ENCODE results near the gene SND1.

SND1 gene

GRCh38 chr7:127967281-127967680, 315.3 kb downstream of the SND1 start:
- no peaks in the 10 kb centered on the region; the same call in 1 of the 2 replicates for H4K20me1 ChIP-seq (ENCODE audit: control insufficient read depth, insufficient read depth, low read depth, low read length)
- no peak overlapping the region for H3K4me3 ChIP-seq (ENCODE audit: low read length)
- H3K4me1 ChIP-seq (ENCODE audit: control insufficient read depth, low read length) = peaks cover 9% of the 10 kb centered on the region
- H3F3A ChIP-seq (ENCODE audit: control insufficient read depth, insufficient read depth) = no peaks in the 10 kb centered on the region
- TF ChIP-seq EZH2phosphoT487 (IDR thresholded peaks at IDR 0.05; ENCODE audit: borderline replicate concordance, low read length) = no peak
- TF ChIP-seq CTCF (IDR thresholded peaks at IDR 0.05; ENCODE audit: low read depth, low read length, poor library complexity, severe bottlenecking) = no peak
- H3K9me2 ChIP-seq (replicated peaks; ENCODE audit: control insufficient read depth, low read length) = no peaks in the 10 kb centered on the region
- H3K36me3 ChIP-seq (ENCODE audit: control insufficient read depth, low read length) = peaks cover 11% of the 10 kb centered on the region
- 0 out of 2 replicates have a peak, but pooled peaks cover 2% of the 10 kb centered on the region for H3K79me2 ChIP-seq (ENCODE audit: control insufficient read depth, low read length)
- H3K4me2 ChIP-seq (ENCODE audit: low read length) = no peak overlapping the region
- no peak overlapping the region for H3K27ac ChIP-seq (ENCODE audit: low read depth, low read length)
- H3K27me3 ChIP-seq (ENCODE audit: control insufficient read depth, low read length) = no peaks in the 10 kb centered on the region
- H3K9me3 ChIP-seq (ENCODE audit: control insufficient read depth, insufficient read depth, low read length) = no peaks in the 10 kb centered on the region

DNA sequence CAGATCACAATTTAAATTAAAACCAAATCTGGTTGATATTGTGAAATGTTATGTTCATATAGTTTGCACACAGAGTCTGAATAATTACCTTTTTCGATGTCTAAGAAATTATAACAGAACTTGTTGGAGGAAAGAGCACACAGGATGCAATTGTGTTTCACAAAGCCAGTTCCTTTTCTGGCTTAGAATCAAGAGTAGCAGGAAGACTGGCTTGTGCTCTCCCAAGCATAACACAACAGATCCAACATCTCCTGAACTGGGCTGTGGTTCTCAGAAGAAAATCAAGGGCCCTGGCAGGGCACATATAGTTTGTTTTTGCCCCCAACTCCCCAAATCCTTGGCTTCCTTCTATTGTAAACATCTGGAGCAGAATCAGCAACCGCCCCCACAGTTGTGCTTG, 316.6 kb downstream of the SND1 start:
- H3K9me2 ChIP-seq (replicated peaks; ENCODE audit: control insufficient read depth, low read length) = no peaks in the 10 kb centered on the region
- no peak overlapping the region for H3K27ac ChIP-seq (ENCODE audit: low read depth, low read length)
- H3K9me3 ChIP-seq (ENCODE audit: control insufficient read depth, insufficient read depth, low read length) = no peaks in the 10 kb centered on the region
- peaks cover 9% of the 10 kb centered on the region for H3K4me1 ChIP-seq (ENCODE audit: control insufficient read depth, low read length)
- peaks cover 14% of the 10 kb centered on the region for H3K36me3 ChIP-seq (ENCODE audit: control insufficient read depth, low read length)
- H4K20me1 ChIP-seq (ENCODE audit: control insufficient read depth, insufficient read depth, low read depth, low read length) = no peaks in the 10 kb centered on the region; the same call in 1 of the 2 replicates
- TF ChIP-seq EZH2phosphoT487 (IDR thresholded peaks at IDR 0.05; ENCODE audit: borderline replicate concordance, low read length) (no peak), CTCF (IDR thresholded peaks at IDR 0.05; ENCODE audit: low read depth, low read length, poor library complexity, severe bottlenecking) (no peak)
- H3K79me2 ChIP-seq (ENCODE audit: control insufficient read depth, low read length) = 0 out of 2 replicates have a peak, but pooled peaks cover 2% of the 10 kb centered on the region
- no peaks in the 10 kb centered on the region for H3F3A ChIP-seq (ENCODE audit: control insufficient read depth, insufficient read depth)
- H3K4me2 ChIP-seq (ENCODE audit: low read length) = no peak overlapping the region
- H3K4me3 ChIP-seq (ENCODE audit: low read length) = no peak overlapping the region
- H3K27me3 ChIP-seq (ENCODE audit: control insufficient read depth, low read length) = no peaks in the 10 kb centered on the region

GRCh38 chr7:127973832-127974231, 321.8 kb downstream of the SND1 start:
- no peaks in the 10 kb centered on the region for H3F3A ChIP-seq (ENCODE audit: control insufficient read depth, insufficient read depth)
- no peak overlapping the region for H3K27ac ChIP-seq (ENCODE audit: low read depth, low read length)
- no peak overlapping the region for H3K4me2 ChIP-seq (ENCODE audit: low read length)
- H3K36me3 ChIP-seq (ENCODE audit: control insufficient read depth, low read length) = peaks cover 51% of the 10 kb centered on the region
- no peaks in the 10 kb centered on the region for H4K20me1 ChIP-seq (ENCODE audit: control insufficient read depth, insufficient read depth, low read depth, low read length)
- no peaks in the 10 kb centered on the region for H3K27me3 ChIP-seq (ENCODE audit: control insufficient read depth, low read length)
- TF ChIP-seq EZH2phosphoT487 (IDR thresholded peaks at IDR 0.05; ENCODE audit: borderline replicate concordance, low read length) (no peak), CTCF (IDR thresholded peaks at IDR 0.05; ENCODE audit: low read depth, low read length, poor library complexity, severe bottlenecking) (no peak)
- H3K4me3 ChIP-seq (ENCODE audit: low read length) = no peak overlapping the region
- H3K79me2 ChIP-seq (ENCODE audit: control insufficient read depth, low read length) = 0 out of 2 replicates have a peak, but pooled peaks cover 2% of the 10 kb centered on the region
- H3K4me1 ChIP-seq (ENCODE audit: control insufficient read depth, low read length) = no peaks in the 10 kb centered on the region
- no peaks in the 10 kb centered on the region for H3K9me2 ChIP-seq (replicated peaks; ENCODE audit: control insufficient read depth, low read length)
- H3K9me3 ChIP-seq (ENCODE audit: control insufficient read depth, insufficient read depth, low read length) = peaks cover 6% of the 10 kb centered on the region; the same call in 1 of the 2 replicates
